KG1 (cell line): ENCODE measurements around the gene HS1BP3.

Source experiments
- DNase-seq: peaks from one replicate; lab custom pipeline; 2025; lab: John Stamatoyannopoulos, UW

HS1BP3 gene

GRCh38 chr2:20617081-20617575 is 33.8 kb downstream of the HS1BP3 start:
- no peak for DNase-seq

GRCh38 chr2:20616341-20616871 is 34.5 kb downstream of the HS1BP3 start:
- DNase-seq = no peak

- no peak for DNase-seq
These were observed 35.2 kb downstream of the HS1BP3 start for GRCh38 chr2:20615466-20616241.

GRCh38 chr2:20615068-20615465 is 35.8 kb downstream of the HS1BP3 start:
- no peak for DNase-seq

- DNase-seq = no peak
These were observed 36.5 kb downstream of the HS1BP3 start for GRCh38 chr2:20614201-20615067.

GRCh38 chr2:20612925-20613916 is 37.7 kb downstream of the HS1BP3 start:
- DNase-seq = no peak

- no peak for DNase-seq
These were observed 39.0 kb downstream of the HS1BP3 start for GRCh38 chr2:20611844-20612356.

GRCh38 chr2:20611077-20611843 is 39.6 kb downstream of the HS1BP3 start:
- no peak for DNase-seq

GRCh38 chr2:20609995-20610357 is 40.9 kb downstream of the HS1BP3 start:
- DNase-seq = no peak

GRCh38 chr2:20609349-20609994 is 41.4 kb downstream of the HS1BP3 start:
- DNase-seq = no peak

GRCh38 chr2:20608666-20609348 is 42.1 kb downstream of the HS1BP3 start:
- DNase-seq = no peak

- no peak for DNase-seq
These were observed 43.5 kb downstream of the HS1BP3 start for GRCh38 chr2:20607446-20607845.

GRCh38 chr2:20606198-20606597 is 44.7 kb downstream of the HS1BP3 start:
- DNase-seq = no peak

GRCh38 chr2:20604951-20605381 is 45.9 kb downstream of the HS1BP3 start:
- DNase-seq = no peak

GRCh38 chr2:20604401-20604911 is 46.4 kb downstream of the HS1BP3 start:
- DNase-seq = no peak

GRCh38 chr2:20603791-20604190 is 47.1 kb downstream of the HS1BP3 start:
- DNase-seq = no peak

GRCh38 chr2:20602803-20603202 is 48.1 kb downstream of the HS1BP3 start:
- no peak for DNase-seq

GRCh38 chr2:20600756-20601325 is 50.1 kb downstream of the HS1BP3 start:
- no peak for DNase-seq
